GM23248 (cell line): ENCODE data around the gene ATP6V0D1. TPM values are rescaled to one million over a fixed set of nuclear protein-coding genes. Genes with fewer than 3 reads are reported as not detected.

Experiments used
- DNase-seq: peaks from one replicate; pipeline ENCODE4 v3.0.0-alpha.2; 2015
- H2AFZ ChIP-seq: fragments of 200-600 bp; sonication (generic); 2 replicates; pipeline ENCODE4 v1.6.1; 2016; ENCODE audit warnings: antibody characterized with exemption
- H3F3A ChIP-seq: fragments of 200-600 bp; sonication (generic); 2 replicates; pipeline ENCODE4 v1.6.1; 2016; ENCODE audit warnings: mild to moderate bottlenecking, antibody characterized with exemption, mixed run types; ENCODE audit not compliant: insufficient read depth
- H3K27ac ChIP-seq: fragments of 200-600 bp; sonication (generic); 2 replicates; pipeline ENCODE4 v1.5.1; 2016; ENCODE audit warnings: mild to moderate bottlenecking
- H3K27me3 ChIP-seq: fragments of 200-600 bp; sonication (generic); replicated peaks from 2 replicates; pipeline ENCODE4 v1.6.1; 2016; ENCODE audit warnings: mild to moderate bottlenecking; ENCODE audit not compliant: insufficient read depth
- H3K36me3 ChIP-seq: fragments of 200-600 bp; sonication (generic); 2 replicates; pipeline ENCODE4 v1.6.1; 2016; ENCODE audit warnings: low read depth, mild to moderate bottlenecking
- H3K4me1 ChIP-seq: fragments of 200-600 bp; sonication (generic); 2 replicates; pipeline ENCODE4 v1.6.1; 2016; ENCODE audit warnings: mild to moderate bottlenecking; ENCODE audit not compliant: insufficient read depth
- H3K4me2 ChIP-seq: fragments of 200-600 bp; sonication (generic); one replicate; pipeline ENCODE4 v1.6.1; 2016; ENCODE audit warnings: mild to moderate bottlenecking; ENCODE audit not compliant: unreplicated experiment
- H3K4me3 ChIP-seq: fragments of 200-600 bp; sonication (generic); 2 replicates; pipeline ENCODE4 v1.5.1; 2016; ENCODE audit warnings: mild to moderate bottlenecking
- H3K79me2 ChIP-seq: fragments of 200-600 bp; sonication (generic); 2 replicates; pipeline ENCODE4 v1.6.1; 2016; ENCODE audit warnings: mild to moderate bottlenecking; ENCODE audit not compliant: insufficient read depth
- H3K9ac ChIP-seq: fragments of 200-600 bp; sonication (generic); 2 replicates; pipeline ENCODE4 v1.6.1; 2016; ENCODE audit warnings: mild to moderate bottlenecking
- H3K9me2 ChIP-seq: fragments of 200-600 bp; sonication (generic); 2 replicates; pipeline ENCODE4 v1.6.1; 2016; ENCODE audit warnings: mixed run types, mild to moderate bottlenecking, moderate library complexity; ENCODE audit not compliant: insufficient read depth
- H3K9me3 ChIP-seq: fragments of 200-600 bp; sonication (generic); one replicate; pipeline ENCODE4 v1.6.1; 2017; ENCODE audit warnings: low read depth
- H4K20me1 ChIP-seq: fragments of 200-600 bp; sonication (generic); 2 replicates; pipeline ENCODE4 v1.6.0; 2016; ENCODE audit not compliant: insufficient read depth
- EZH2 ChIP-seq: fragments of 200-600 bp; sonication (generic); IDR thresholded peaks from 2 replicates; pipeline ENCODE4 v1.6.1; 2018; ENCODE audit warnings: antibody characterized with exemption, mild to moderate bottlenecking; ENCODE audit not compliant: insufficient read depth, poor library complexity, severe bottlenecking
- EZH2phosphoT487 ChIP-seq: fragments of 200-600 bp; sonication (generic); IDR thresholded peaks from 2 replicates; pipeline ENCODE4 v1.6.1; 2018; ENCODE audit warnings: antibody characterized with exemption, moderate library complexity, mild to moderate bottlenecking, low read depth; ENCODE audit not compliant: insufficient read depth
- WGBS, 2 experiments: methylation state at CpG; one replicate each; pipeline ENCODE4 v1.1.6; 2015 to 2017; ENCODE audit warnings: low lambda C conversion rate in 2 of 2, low coverage in 1 of 2; ENCODE audit errors: missing lambda C conversion rate in 2 of 2; 5-methylcytosine and 5-hydroxymethylcytosine counted together
- in situ Hi-C: fragments of 300-500 bp; cut with MboI; formaldehyde crosslinking; loops from 2 replicates; pipeline ENCODE4 v1.15.0; 2020
- polyA plus RNA-seq: library from polyadenylated mRNA; unstranded; fragments of >200 nt; fragmentation: Nextera tagmentation; extraction: Ambion mirVana; gene quantifications from 2 replicates; pipeline ENCODE4 v1.2.1, GENCODE V29; 2016
- total RNA-seq: library from RNA; depleted of rRNA; stranded (reverse); fragments of >200 nt; shearing (Covaris generic); gene quantifications from 2 replicates; pipeline ENCODE4 v1.2.3, GENCODE V29; 2014

The ATP6V0D1 gene
- total and polyA plus RNA-seq, 2 experiments from 2014 or later: 135 to 166 TPM

DNA sequence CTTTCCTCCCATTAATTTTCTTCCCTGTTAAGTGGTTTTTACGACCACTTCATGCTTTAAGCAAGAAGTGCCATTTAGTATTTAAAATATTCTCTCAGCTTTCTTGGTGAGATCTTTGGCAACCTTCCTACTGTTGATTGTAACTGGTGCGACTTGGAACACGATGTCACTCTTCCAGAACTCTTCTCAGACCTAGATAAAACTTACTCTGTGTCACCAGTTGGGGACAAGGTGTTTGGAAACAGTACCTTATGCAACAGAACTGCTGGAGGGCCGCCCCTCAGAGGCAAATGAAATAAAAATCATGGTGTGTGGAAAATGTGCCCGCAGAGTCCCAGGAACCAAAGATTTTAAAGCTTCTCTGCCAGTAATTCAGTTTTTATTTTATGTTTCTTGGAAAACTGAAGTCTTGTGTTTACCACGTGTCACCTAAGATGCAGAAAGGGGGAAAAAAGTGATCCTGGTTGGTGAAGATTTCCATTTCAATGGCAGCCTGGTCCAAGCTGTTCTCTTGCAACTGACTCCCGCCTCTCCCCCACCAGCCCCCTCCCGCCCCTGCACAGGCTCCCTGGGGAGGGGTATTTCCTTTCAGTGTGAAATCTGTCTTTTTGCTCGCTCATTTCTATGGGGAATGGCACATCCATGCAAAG lies 57.2 kb downstream of the ATP6V0D1 start:
- H3K9me2 ChIP-seq: no peaks in the 10 kb centered on the region
- H3K9ac ChIP-seq: no peak overlapping the region
- DNase-seq: no peak
- no peaks in the 10 kb centered on the region for H3F3A ChIP-seq
- H3K27ac ChIP-seq: no peak overlapping the region
- 51 to 53% methylated on average over 9 of the region's 9 CpGs for WGBS, 2 experiments
- H2AFZ ChIP-seq: no peak overlapping the region
- H3K79me2 ChIP-seq: no peaks in the 10 kb centered on the region
- H3K9me3 ChIP-seq: no peaks in the 10 kb centered on the region
- H3K4me2 ChIP-seq: no peak overlapping the region
- in situ Hi-C loops: no loop called here
- no peak overlapping the region for H3K4me3 ChIP-seq
- H3K27me3 ChIP-seq: no peaks in the 10 kb centered on the region
- H3K36me3 ChIP-seq: no peaks in the 10 kb centered on the region
- H3K4me1 ChIP-seq: no peaks in the 10 kb centered on the region
- no peaks in the 10 kb centered on the region for H4K20me1 ChIP-seq
- TF ChIP-seq EZH2phosphoT487 (no peak), EZH2 (no peak)

DNA sequence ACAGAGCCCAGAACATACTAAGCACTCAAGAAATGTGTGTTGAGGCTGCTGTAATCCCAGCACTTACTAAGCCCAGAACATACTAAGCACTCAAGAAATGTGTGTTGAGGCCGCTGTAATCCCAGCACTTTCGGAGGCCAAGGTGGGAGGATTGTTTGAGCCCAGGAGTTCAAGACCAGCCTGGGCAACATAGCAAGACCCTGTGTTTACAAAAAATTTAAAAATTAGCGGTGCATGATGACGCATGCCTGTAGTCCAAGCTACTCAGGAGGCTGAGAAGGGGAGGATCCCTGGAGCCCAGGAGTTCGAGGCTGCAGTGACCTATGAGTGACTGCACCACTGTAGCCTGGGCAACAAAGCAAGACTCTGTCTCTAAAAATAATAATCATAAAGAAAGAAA lies 57.9 kb downstream of the ATP6V0D1 start:
- H3K9me3 ChIP-seq: no peaks in the 10 kb centered on the region
- H3K27me3 ChIP-seq: no peaks in the 10 kb centered on the region
- no peak overlapping the region for H3K9ac ChIP-seq
- TF ChIP-seq EZH2: no peak
- TF ChIP-seq EZH2phosphoT487: no peak
- in situ Hi-C loops: no loop called here
- no peaks in the 10 kb centered on the region for H3K4me1 ChIP-seq
- DNase-seq: no peak
- no peaks in the 10 kb centered on the region for H3F3A ChIP-seq
- H3K4me3 ChIP-seq: no peak overlapping the region
- no peak overlapping the region for H2AFZ ChIP-seq
- H3K79me2 ChIP-seq: no peaks in the 10 kb centered on the region
- H3K27ac ChIP-seq: no peak overlapping the region
- H3K36me3 ChIP-seq: no peaks in the 10 kb centered on the region
- H3K9me2 ChIP-seq: no peaks in the 10 kb centered on the region
- 93 to 95% methylated on average over 5 of the region's 5 CpGs for WGBS, 2 experiments
- H3K4me2 ChIP-seq: no peak overlapping the region
- H4K20me1 ChIP-seq: no peaks in the 10 kb centered on the region

DNA sequence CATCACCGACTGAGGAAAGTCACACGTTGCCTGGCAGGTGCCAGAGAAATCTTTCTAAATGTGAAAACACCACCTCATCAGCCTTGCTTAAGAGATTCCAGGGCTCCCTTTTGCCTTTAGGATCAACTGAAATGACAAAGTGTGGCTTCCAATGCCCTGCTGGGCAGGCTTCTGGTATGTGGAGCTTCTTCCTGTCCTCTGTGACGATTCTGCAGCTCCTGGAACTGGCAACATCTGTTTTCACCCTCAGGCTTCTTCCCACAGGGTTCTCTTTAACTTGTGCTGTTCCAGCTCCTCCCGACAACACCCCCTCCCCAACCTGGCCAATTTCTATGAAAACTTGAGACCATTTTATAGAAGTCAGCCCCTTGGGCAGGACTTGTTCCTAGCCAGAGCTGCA lies 59.9 kb downstream of the ATP6V0D1 start:
- 79 to 80% methylated on average over 4 of the region's 4 CpGs for WGBS, 2 experiments
- TF ChIP-seq EZH2phosphoT487: no peak
- Histone ChIP-seq H3K4me2 (no peak overlapping the region), H3K4me3 (no peak overlapping the region), H3K9ac (no peak overlapping the region), H3K27me3 (no peaks in the 10 kb centered on the region), H3K79me2 (no peaks in the 10 kb centered on the region), H3K4me1 (no peaks in the 10 kb centered on the region), H3K9me3 (no peaks in the 10 kb centered on the region), H3K27ac (no peak overlapping the region), H3K36me3 (no peaks in the 10 kb centered on the region), H4K20me1 (no peaks in the 10 kb centered on the region), H3K9me2 (no peaks in the 10 kb centered on the region), H2AFZ (no peak overlapping the region), H3F3A (no peaks in the 10 kb centered on the region)
- no peak for DNase-seq
- in situ Hi-C loops: no loop called here

DNA sequence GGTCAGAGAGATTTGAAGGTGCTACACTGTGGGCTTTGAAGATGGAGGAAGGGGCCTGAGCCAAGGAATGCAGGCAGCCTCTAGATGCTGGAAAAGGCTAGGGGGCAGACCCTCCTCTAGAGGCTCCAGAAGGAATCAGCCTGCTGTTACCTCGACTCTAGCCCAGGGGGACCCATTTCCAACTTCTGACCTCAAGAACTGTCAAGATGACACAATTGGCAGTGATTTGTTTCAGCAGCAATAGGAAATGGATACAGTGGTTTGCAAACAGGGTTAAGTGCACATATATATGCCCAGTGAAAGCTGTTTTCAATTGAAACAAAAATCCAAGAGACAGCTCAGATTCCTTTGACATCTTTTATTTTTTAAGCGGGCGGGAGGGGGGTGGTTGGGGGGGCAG lies 61.0 kb downstream of the ATP6V0D1 start:
- TF ChIP-seq EZH2phosphoT487 (no peak), EZH2 (no peak)
- Histone ChIP-seq H4K20me1 (no peaks in the 10 kb centered on the region), H3K36me3 (no peaks in the 10 kb centered on the region), H3K4me1 (peaks cover 6% of the 10 kb centered on the region; the same call in 1 of the 2 replicates), H3K79me2 (0 out of 2 replicates have a peak, but pooled peaks cover under 1% of the 10 kb centered on the region), H3K9me2 (no peaks in the 10 kb centered on the region), H3K27me3 (no peaks in the 10 kb centered on the region), H3K27ac (no peak overlapping the region), H3K9ac (no peak overlapping the region), H3K4me2 (no peak overlapping the region), H3F3A (no peaks in the 10 kb centered on the region), H2AFZ (no peak overlapping the region), H3K4me3 (no peak overlapping the region), H3K9me3 (no peaks in the 10 kb centered on the region)
- in situ Hi-C loops: no loop called here
- 38 to 42% methylated on average over 3 of the region's 3 CpGs for WGBS, 2 experiments
- DNase-seq: no peak
